ENCODE data around the gene F12. TPM values are rescaled to one million over a fixed set of nuclear protein-coding genes. Genes with fewer than 3 reads are reported as not detected.

Gene F12
- total RNA-seq, 4 donors from 2014 or later, result 0.36 to 1.2 (median 0.95) TPM; not detected in 1

DNA sequence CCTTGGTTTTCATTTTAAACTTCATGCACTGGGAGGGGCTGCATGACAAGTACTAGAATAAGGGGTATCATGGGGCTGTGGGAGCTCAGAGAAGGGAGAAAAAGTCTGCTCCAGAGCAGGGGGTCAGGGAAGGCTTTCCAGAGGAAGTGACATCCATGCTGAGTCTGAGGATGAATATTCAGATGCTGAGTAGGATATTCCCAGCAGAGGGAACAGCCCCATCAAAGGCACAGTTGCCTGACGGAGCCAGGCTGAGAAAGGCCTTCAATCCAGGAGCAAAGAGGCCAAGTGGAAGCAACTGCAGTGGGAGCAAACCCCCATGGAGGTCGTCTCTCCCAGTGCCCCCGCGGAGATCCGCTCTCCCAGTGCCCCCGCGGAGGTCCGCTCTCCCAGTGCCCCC, 13.3 kb downstream of the F12 start:
- TF ChIP-seq CTCF (IDR thresholded peaks at IDR 0.05 in 4 of 5, conservative IDR thresholded peaks at IDR 0.05 in 1 of 5) (no peak), POLR2A (IDR thresholded peaks at IDR 0.05) (no peak)
- H3K27me3 ChIP-seq, result peaks cover 27 to 32% (median 32%) of the 10 kb centered on the region in 3 donors
- intact Hi-C loops (cut with DNase I; ENCODE audit: low total_unique reads), result no loop called here
- H3K36me3 ChIP-seq, result no peaks in the 10 kb centered on the region
- no peak for DNase-seq
- no peak overlapping the region for H3K27ac ChIP-seq
- H3K4me1 ChIP-seq, result peaks cover 3 to 8% of the 10 kb centered on the region in 2 donors
- no peak overlapping the region for H3K4me3 ChIP-seq
- no peak for ATAC-seq
- no peaks in the 10 kb centered on the region for H3K9me3 ChIP-seq
- in situ Hi-C loops (cut with MboI; ENCODE audit: low sequenced_read_pairs in 4 of 4), result loop anchor here in 2 of 4 donors (10.0 to 25.0 kb wide), 2 partner anchors 49 to 116 kb away; partner anchors contain the start of genes DDX41 (in 1 of the 2), DOK3 (in 1 of the 2) and PRR7 (in 1 of the 2)

DNA sequence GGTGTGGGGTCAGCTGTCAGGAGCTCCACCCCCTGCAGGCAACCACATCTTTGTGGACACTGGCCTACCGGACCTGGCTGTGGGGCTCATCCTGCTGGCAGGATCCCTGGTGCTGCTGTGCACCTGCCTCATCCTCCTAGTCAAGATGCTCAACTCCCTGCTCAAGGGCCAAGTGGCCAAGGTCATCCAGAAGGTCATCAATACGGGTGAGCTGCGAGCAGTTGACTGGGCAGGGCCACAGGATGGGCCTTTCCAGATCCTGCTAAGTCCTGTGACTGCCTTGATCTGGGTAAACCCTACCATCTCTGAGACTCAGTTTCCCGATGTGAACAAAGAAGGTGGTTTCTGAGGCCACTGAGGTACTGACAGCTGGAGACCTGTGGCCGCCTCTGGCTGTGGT, 15.4 kb downstream of the F12 start:
- no peaks in the 10 kb centered on the region for H3K9me3 ChIP-seq
- peaks cover 6 to 12% (median 11%) of the 10 kb centered on the region in 3 donors for H3K27me3 ChIP-seq
- intact Hi-C loops (cut with DNase I; ENCODE audit: low total_unique reads) (no loop called here), in situ Hi-C loops (cut with MboI; ENCODE audit: low sequenced_read_pairs in 4 of 4) (loop anchor here (5.0 to 25.0 kb wide), 4 partner anchors 51 to 118 kb away; partner anchors contain the start of genes DDX41 (in 1 of the 4), DOK3 (in 1 of the 4) and PRR7 (in 1 of the 4))
- ATAC-seq (no peak), DNase-seq (no peak)
- H3K4me3 ChIP-seq, result no peak overlapping the region
- no peaks in the 10 kb centered on the region for H3K36me3 ChIP-seq
- no peak for TF ChIP-seq POLR2A (IDR thresholded peaks at IDR 0.05)
- TF ChIP-seq CTCF (IDR thresholded peaks at IDR 0.05 in 4 of 5, conservative IDR thresholded peaks at IDR 0.05 in 1 of 5), result no peak
- H3K27ac ChIP-seq, result no peak overlapping the region
- H3K4me1 ChIP-seq, result no peaks in the 10 kb centered on the region

GRCh38 chr5:177393206-177393765, 16.1 kb downstream of the F12 start:
- TF ChIP-seq CTCF (IDR thresholded peaks at IDR 0.05 in 4 of 5, conservative IDR thresholded peaks at IDR 0.05 in 1 of 5), result no peak
- Histone ChIP-seq H3K4me1 (no peaks in the 10 kb centered on the region), H3K36me3 (no peaks in the 10 kb centered on the region), H3K4me3 (no peak overlapping the region), H3K9me3 (no peaks in the 10 kb centered on the region), H3K27me3 (peaks cover 0 to 5% (median 4%) of the 10 kb centered on the region in 3 donors), H3K27ac (no peak overlapping the region)
- in situ Hi-C loops (cut with MboI; ENCODE audit: low sequenced_read_pairs in 4 of 4) (loop anchor here (5.0 to 25.0 kb wide), 4 partner anchors 52 to 119 kb away; partner anchors contain the start of genes DDX41 (in 1 of the 4), DOK3 (in 1 of the 4) and PRR7 (in 1 of the 4)), intact Hi-C loops (cut with DNase I; ENCODE audit: low total_unique reads) (no loop called here)
- DNase-seq (no peak), ATAC-seq (no peak)

DNA sequence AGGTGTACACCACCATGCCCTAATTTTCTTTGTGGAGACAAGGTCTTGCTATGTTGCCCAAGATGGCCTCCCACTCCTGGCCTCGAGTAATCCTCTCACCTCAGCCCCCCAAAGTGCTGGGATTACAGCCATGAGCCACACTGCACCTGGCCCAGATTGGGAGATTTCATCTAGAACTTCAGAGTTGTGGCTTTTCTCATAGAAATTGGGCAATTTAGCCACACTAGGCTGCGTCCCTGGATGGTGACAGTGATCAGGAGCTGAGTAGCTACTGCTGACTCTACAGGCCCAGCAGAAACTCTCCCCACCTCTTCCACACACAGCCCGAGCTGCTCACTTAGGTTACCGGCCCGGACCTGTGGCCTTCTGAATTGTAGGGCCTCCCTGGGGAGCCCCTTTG, 16.6 kb downstream of the F12 start:
- no peak for ATAC-seq
- DNase-seq, result no peak
- intact Hi-C loops (cut with DNase I; ENCODE audit: low total_unique reads) (no loop called here), in situ Hi-C loops (cut with MboI; ENCODE audit: low sequenced_read_pairs in 4 of 4) (loop anchor here (5.0 to 25.0 kb wide), 4 partner anchors 52 to 120 kb away; partner anchors contain the start of genes DDX41 (in 1 of the 4), DOK3 (in 1 of the 4) and PRR7 (in 1 of the 4))
- TF ChIP-seq POLR2A (IDR thresholded peaks at IDR 0.05) (no peak), CTCF (IDR thresholded peaks at IDR 0.05 in 4 of 5, conservative IDR thresholded peaks at IDR 0.05 in 1 of 5) (no peak)
- H3K4me1 ChIP-seq, result no peaks in the 10 kb centered on the region
- no peak overlapping the region for H3K27ac ChIP-seq
- H3K36me3 ChIP-seq, result no peaks in the 10 kb centered on the region
- no peaks in the 10 kb centered on the region for H3K9me3 ChIP-seq
- H3K4me3 ChIP-seq, result no peak overlapping the region
- peaks cover 0 to 2% (median 0%) of the 10 kb centered on the region in 3 donors for H3K27me3 ChIP-seq

Measured in gastrocnemius medialis (tissue), 4 donors.